ENCODE results near the gene SEC63. TPM values are rescaled to one million over a fixed set of nuclear protein-coding genes. Genes with fewer than 3 reads are reported as not detected.
A peak's percentile ranks its signal among the peaks of the same experiment; 100 is the strongest.
"Not testable (repeated sequence)": the region's sequence is repeated elsewhere in the genome, so short reads cannot be mapped to it uniquely, and the experiment has no call there.

The SEC63 gene
- total RNA-seq, 1 donor from 2014 or later = 55.5 TPM

DNA sequence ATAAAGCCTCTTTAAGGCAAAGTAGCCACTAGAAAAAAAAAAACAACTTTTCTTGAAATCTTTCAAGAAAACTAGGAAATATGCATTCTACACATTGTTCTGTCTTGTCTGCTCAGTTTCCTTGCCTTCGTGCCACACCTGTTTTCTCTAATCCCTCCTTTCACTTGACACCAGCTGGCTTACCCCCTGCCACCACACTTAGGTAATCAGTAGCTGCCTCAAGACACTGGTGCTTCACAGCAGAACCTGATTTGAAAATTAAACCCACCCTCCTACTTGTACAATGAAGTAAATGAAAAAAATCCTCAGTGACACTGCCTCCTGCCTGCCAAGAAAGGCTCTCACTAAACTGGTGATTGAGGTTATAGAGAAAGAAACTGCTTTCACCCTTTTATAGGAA lies 88.1 kb downstream of the SEC63 start:
- intact Hi-C loops (cut with DNase I) = no loop called here
- DNase-seq (ENCODE audit: low spot score) = no peak

DNA sequence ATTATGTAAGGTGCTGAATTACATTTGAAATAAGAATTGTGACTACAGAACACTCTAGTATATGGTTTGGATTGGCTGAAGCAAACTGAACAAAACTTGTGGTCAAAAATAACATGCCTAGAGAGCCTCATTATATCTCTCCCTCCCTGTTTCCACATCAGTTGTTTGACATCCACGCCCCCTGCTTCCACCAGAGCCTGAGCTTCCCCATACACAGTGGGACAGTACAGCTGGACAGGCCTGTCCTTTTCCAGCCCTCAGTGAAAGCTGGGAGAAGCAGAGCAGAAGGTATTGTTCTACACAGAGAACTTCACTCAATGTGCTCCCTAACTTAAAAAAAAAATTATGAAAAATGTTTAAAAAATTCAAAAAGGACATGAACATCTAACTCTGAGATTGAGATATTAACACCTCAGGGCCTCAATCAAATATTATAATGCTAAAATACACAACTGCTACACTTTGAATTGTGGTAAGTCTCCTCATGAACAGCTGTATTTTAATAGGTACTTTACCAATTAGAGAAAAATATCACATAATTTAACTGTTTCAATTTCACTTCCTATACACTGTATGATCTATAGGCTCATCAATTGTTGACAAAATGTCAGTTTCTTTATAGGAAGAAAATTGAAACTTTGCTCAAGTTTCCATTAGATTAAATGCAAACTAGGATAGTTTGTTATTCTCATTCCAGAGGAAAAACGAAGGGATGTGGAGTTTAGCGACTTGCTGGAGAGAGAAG lies 89.0 kb downstream of the SEC63 start:
- intact Hi-C loops (cut with DNase I) = no loop called here
- no peak for DNase-seq (ENCODE audit: low spot score)

DNA sequence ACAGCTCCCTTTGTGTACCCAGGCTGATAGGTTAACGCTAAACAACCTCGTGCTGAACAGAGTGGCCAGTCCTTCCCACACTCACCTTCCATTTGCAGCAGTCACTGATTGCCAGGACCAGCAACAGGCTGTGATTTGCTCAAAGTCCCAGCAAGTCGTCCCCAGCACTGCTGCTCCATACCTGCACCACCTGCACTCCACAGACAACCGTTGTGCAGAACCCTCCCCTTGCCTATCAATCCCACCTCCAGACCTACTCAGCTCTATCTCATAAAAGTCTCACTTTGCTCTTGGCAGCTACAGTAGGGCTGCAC lies 90.7 kb downstream of the SEC63 start:
- intact Hi-C loops (cut with DNase I) = no loop called here
- no peak for DNase-seq (ENCODE audit: low spot score)

DNA sequence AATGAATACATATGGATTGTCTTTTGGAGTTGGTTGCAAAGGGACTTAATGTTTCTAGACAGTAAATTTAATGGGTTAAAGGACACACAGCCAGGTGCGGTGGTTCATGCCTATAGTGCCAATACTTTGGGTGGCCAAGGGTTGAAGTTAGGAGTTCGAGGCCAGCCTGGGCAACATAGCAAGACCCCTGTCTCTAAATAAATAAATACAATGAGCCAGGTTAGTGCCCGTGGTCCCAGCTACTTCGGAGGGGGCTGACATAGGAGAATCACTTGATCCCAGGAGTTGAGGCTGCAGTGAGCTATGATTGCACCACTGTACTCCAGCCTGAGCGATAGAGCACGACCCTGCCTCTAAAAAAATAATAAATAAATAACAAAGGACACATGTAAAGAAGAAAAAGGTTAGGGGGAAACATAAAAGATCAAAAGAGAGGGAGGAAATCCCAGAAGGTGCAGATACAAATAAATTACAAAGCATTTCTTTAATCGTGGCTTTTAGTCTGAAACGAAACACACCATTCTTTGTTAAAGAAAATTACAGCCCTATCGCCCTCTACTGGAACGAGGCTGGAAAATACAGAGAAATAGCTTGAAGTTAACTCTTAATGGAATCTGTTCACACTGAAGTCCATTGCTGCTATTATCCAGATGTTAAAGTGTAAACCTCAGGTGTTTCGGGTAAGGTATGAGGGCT lies 91.3 kb downstream of the SEC63 start:
- intact Hi-C loops (cut with DNase I) = no loop called here
- DNase-seq (ENCODE audit: low spot score) = no peak

DNA sequence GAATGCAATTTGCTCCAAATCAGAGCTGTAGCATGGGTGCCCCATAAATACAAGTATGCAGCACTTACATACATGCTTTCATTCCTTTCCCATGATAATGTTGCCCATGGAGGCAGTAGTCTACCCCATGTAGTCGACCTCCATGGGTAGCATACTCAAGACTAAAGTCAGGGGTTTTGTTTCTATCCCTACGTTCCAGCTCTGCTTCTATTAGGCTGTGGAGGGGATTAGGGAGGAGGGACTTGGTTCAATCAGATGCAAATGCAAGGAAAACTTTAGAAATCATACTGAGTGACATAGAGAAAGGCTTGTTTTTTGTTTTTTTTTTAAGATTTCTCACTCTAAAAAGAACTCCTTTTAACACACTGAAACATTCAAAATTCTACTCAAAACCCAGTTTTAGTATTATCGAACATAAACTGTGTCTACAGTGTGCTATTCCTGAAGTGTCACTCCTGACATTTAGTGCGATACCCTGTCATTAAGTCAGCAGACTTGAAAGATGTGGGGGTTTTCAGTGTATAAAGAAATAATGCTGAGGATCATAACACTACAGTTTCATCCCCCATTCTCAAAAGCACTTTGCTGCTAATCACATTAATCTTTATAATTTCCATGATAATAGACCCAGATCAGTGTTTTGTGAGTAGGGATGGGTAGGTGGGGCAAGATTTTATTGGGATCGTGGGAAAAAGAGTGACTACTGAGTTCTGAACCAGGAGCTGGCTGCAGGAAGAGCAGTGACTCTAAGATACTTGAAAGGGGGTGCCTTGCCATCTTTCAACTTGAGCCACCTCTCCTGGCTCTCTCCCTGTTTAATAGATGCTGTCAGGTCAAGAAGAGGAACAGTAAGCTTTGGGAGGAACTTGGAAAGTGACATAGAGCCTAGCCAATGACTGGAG lies 93.5 kb downstream of the SEC63 start:
- no peak for DNase-seq (ENCODE audit: low spot score)
- intact Hi-C loops (cut with DNase I) = no loop called here

DNA sequence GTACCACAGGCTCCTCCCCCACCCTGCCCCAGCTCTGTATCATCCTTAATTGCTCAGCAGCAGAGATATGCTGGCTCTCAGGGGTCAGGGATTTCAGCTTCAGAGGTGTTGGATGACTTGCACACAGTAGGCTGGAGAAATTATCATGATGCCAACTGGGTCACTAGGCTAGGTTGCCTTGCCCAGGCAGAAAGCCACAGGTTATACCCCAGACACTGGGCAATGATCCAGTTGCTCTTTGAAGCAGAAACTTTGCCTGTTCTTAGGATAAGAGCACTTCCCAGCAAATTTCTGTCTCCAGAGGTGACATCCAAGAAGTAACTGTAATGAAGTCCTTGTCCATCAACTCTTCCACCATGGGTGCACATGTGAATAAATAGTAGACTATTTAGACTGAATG lies 95.6 kb downstream of the SEC63 start:
- no peak for DNase-seq (ENCODE audit: low spot score)
- intact Hi-C loops (cut with DNase I) = no loop called here

DNA sequence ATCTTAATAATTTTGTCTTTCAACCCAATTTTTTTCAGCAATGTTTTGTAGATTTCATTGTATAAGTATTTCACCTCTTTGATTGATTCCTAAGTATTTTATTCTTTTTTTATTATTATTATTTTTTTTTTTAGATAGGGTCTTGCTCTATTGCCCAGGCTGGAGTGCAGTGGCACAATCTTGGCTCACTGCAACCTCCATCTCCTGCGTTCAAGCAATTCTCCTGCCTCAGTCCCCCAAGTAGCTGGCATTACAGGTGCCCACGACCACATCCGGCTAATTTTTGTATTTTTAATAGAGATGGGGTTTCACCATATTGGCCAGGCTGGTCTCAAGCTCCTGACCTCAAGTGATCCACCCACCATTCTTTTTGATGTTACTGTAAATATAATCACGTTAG lies 97.0 kb downstream of the SEC63 start:
- DNase-seq (ENCODE audit: low spot score); intact Hi-C loops (cut with DNase I): not testable (repeated sequence)

DNA sequence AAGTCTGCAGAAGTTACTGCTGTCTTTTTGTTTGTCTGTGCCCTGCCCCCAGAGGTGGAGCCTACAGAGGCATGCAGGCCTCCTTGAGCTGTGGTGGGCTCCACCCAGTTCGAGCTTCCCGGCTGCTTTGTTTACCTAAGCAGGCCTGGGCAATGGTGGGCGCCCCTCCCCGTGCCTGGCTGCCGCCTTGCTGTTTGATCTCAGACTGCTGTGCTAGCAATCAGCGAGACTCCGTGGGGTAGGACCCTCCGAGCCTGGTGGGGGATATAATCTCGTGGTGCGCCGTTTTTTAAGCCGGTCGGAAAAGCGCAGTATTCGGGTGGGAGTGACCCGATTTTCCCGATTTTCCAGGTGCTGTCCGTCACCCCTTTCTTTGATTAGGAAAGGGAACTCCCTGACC lies 97.9 kb downstream of the SEC63 start:
- intact Hi-C loops (cut with DNase I) = not testable (repeated sequence)

DNA sequence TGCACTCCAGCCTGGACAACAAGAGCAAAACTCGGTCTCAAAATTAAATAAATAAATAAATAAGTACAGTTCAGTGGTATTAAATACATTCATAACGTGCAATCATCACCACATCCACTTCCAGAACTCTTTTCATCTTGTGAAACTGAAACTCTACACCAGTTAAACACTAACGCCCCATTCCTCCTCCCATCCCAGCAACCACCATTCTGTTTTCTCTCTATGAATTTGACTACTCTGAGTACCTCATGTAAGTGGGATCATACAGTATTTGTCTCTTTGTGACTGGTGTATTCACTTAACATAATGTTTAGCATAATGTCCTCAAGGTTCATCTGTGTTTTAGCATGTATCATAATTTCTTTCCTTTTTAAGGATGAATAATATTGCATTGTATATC lies 104.8 kb downstream of the SEC63 start:
- intact Hi-C loops (cut with DNase I) = no loop called here
- DNase-seq (ENCODE audit: low spot score) = no peak

More for the DNA sequence above, 97.9 kb downstream of the SEC63 start:
- DNase-seq (ENCODE audit: low spot score) = not testable (repeated sequence)

DNA sequence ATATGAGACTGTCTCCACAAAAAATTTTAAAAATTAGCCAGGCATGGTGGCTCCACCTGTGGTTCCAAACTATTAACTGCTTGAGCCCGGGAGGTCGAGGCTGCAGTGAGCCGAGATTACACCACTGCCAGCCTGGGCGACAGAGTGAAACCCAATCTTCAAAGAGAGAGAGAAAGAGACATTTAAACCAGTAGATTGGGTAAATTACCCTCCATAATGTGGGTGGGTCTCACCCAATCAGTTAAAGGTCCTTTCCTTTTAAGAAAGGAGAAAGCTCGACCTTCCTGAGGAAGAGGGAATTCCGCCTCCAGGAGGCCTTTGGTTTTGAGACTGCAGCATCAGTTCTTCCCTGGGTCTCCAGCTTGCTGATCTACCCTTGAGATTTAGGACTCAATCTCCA lies 108.7 kb downstream of the SEC63 start:
- intact Hi-C loops (cut with DNase I) = loop anchor here (10.0 kb wide), 1 partner anchor 145 kb away; no protein-coding TSS in a partner anchor
- DNase-seq (ENCODE audit: low spot score) = no peak

DNA sequence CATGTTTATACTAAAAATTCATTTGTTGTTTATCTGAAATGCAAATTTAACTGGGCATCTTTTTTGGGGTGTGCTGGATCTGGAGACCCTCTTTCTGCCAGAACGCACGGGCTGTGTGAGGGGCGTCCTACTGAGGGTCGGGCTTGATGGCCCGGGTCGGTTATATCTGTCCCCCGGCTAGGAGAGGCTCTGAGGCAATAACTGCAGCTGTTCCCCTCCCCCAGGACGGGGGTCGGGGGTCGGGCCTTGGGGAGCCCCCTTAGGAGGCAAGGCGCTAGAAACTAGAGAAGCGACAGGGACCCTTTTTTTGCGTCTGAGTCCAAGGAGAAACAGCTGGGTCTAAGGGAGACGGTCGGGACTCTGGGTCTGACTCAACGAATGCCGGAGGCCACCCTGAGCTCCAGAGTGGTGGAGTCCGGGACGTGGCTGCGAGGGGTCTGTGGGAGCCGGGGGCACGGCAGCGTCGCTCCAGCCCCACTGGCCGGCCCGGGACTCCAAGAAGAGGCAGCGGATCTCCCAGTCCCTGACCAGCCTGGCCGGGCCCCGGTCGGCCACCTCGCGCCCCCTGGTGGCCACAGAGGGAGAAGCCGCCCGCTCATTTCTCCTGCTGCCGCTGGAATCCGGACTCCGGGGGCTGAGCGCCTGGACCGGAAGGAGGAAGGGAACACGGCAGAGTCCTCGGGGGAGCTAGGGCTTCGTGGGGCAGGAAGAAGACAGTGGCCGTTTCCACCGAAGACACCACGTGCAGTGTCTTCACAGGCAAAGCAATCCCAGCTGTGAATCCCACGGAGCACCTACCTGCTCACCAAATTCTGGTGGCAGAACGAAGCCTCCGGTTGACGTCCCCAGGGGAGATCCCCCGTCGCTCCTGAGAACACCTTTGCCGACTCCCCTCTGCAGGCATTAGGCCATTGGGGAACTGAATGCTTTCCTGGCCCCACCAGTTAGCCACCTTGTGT lies 109.9 kb downstream of the SEC63 start:
- intact Hi-C loops (cut with DNase I) = loop anchor here (1.0 to 10.0 kb wide), 2 partner anchors 143 to 173 kb away; no protein-coding TSS in a partner anchor
- DNase-seq (ENCODE audit: low spot score) = peak; percentile 94

DNA sequence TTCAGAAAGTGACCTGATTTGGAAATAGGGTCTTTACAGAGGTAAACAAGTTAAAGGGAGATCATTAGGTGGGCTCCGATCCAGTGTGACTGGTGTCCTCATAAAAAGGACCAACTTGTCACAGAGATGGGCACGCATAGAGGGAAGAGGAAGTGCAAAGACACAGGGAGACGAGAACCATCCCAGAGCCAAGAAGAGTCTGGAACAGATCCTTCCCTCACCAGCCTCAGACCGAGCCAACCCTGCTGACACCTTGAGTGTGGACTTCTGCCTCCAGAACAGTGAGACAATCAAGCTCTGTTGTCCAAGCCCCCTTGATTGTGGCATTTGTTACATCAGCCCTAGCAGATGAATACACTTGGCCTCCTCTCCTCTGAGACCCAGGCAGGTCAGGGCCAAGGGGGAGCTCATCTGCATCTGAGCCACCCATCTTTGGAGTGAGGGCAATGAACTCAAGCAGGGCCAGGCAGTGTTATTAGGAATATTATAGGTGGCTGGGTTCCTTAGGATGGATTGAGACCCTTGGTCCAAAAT lies 111.7 kb downstream of the SEC63 start:
- DNase-seq (ENCODE audit: low spot score) = no peak
- intact Hi-C loops (cut with DNase I) = loop anchor here (10.0 kb wide), 1 partner anchor 142 kb away; no protein-coding TSS in a partner anchor

DNA sequence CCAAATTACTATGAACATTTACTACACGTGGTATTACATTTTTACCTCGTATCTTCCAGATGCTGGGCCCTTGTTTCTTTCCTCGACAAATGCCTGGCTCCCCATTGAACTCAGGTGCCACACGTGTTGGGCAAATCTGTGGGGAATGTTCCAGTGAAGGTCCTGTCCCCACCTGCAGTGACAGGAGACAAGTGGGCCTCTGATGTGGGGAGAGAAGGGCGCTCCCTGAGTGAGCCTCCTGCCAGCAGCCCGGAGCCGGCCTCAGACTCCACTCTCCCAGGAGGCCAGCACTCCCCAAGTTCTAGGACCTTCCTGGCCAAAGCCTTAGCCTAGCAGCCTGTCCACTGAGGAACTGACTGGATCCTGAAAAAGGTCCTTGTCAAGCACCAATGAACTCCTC lies 112.2 kb downstream of the SEC63 start:
- DNase-seq (ENCODE audit: low spot score) = no peak
- intact Hi-C loops (cut with DNase I) = loop anchor here (10.0 kb wide), 1 partner anchor 141 kb away; no protein-coding TSS in a partner anchor

DNA sequence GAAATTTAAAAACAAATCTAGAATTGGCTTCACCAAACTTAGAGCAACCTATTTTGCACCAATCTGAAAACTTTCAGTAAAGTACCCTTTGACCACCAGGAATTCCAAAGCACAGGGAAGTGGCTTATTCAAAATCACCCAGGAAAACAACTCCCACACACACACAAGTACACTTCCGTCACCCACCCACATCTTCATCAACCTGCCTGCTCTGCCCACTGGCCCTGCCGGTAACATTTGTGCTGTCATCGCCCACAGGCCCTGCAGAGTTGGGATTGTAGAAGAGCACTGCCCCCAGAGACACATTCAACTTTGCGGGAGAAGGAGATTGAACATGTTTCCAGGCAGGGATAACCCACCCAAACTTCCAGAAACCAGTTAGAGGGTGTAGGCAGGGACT lies 114.6 kb downstream of the SEC63 start:
- intact Hi-C loops (cut with DNase I) = loop anchor here (10.0 kb wide), 1 partner anchor 139 kb away; no protein-coding TSS in a partner anchor
- DNase-seq (ENCODE audit: low spot score) = no peak

DNA sequence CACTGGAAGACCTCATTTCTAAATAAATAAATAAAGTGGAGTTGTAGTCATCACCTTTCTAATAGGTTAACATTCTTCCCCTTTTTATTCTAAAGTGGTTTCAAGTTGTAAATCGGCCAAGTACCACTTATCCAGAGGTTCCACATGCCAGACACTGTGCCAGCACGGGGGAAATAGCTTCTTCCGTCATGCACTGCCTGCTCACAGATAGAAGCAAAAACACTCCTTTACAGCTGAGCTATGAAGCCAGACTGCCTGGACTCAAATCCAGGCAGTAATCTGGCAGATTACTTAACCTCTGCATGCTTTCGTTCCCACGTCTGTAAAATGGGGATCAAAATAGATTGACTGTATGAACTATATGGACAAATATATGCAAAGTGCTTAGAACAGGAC lies 116.7 kb downstream of the SEC63 start:
- intact Hi-C loops (cut with DNase I) = loop anchor here (10.0 kb wide), 1 partner anchor 136 kb away; no protein-coding TSS in a partner anchor
- DNase-seq (ENCODE audit: low spot score) = no peak

DNA sequence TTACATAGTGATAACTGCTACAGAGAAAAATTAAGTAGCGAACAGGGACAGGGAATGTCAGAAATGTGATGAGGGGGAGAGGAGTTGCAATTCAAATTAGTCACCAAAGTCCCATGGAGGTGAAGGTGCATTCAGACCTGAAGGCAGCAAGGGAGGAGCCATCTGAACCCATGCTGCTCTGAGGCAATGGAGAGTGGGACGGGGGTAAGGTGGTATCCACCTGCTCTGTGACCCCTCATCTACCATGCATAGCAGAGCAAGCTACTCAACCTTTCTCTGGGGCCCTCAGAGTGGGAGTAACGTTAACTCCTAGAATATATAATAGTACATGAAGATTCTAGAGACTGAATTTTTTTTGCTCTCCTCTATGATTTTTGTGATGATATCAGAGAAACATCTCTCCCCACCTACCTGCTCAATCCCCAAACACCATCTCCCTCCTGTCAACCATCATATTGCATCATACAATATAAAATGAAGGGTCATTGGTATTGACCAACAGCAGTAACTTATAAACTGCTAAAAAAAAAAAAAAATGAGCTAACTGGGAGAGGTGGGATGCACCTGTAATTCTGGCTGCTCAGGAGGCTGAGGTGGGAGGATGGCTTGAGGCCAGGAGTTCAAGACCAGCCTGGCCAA lies 117.3 kb downstream of the SEC63 start:
- intact Hi-C loops (cut with DNase I) = loop anchor here (10.0 kb wide), 1 partner anchor 136 kb away; no protein-coding TSS in a partner anchor
- no peak for DNase-seq (ENCODE audit: low spot score)

DNA sequence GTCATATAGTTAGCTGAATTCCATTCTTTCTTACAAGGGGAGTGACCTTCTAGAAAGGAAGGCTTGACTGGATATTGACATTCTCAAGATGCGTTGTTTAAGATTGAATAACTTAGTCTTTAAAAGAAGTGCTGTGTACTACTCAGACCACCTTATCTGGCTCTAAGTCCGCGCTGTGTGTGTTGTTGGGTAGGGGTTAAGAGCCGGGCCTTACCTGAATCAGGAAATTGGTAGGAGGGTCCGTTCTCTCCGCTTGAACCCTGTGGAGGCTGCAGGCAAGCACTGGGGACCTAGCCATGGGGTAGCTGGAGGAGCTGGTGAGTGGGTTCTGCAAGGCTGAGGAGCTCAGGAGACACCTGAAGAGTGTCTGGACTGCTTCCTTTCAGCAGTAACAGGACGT lies 124.9 kb downstream of the SEC63 start:
- no peak for DNase-seq (ENCODE audit: low spot score)
- intact Hi-C loops (cut with DNase I) = no loop called here
